HG03520 (cell line): ENCODE data around the gene XPO6.

Experiments used
- ATAC-seq: cut with Tn5 transposase; IDR thresholded peaks from one replicate; pipeline ENCODE4 v1.9.1; 2021; ENCODE audit warnings: mild to moderate bottlenecking, moderate library complexity; ENCODE audit not compliant: unreplicated experiment

The XPO6 gene

GRCh38 chr16:28093385-28093725 is 118.4 kb downstream of the XPO6 start:
- no peak for ATAC-seq

GRCh38 chr16:28092721-28093384 is 118.9 kb downstream of the XPO6 start:
- ATAC-seq: no peak

- ATAC-seq: no peak
Observed at GRCh38 chr16:28091656-28092055, 120.1 kb downstream of the XPO6 start.

- ATAC-seq: no peak
Observed at GRCh38 chr16:28090646-28091377, 121.0 kb downstream of the XPO6 start.

GRCh38 chr16:28089992-28090365 is 121.8 kb downstream of the XPO6 start:
- ATAC-seq: no peak

- ATAC-seq: no peak
Observed at GRCh38 chr16:28089205-28089991, 122.4 kb downstream of the XPO6 start.

- ATAC-seq: no peak
Observed at GRCh38 chr16:28087675-28088300, 124.0 kb downstream of the XPO6 start.

GRCh38 chr16:28087140-28087660 is 124.6 kb downstream of the XPO6 start:
- no peak for ATAC-seq

GRCh38 chr16:28086186-28087139 is 125.3 kb downstream of the XPO6 start:
- ATAC-seq: no peak

- no peak for ATAC-seq
Observed at GRCh38 chr16:28085389-28086171, 126.2 kb downstream of the XPO6 start.

GRCh38 chr16:28084209-28084608 is 127.6 kb downstream of the XPO6 start:
- ATAC-seq: no peak

GRCh38 chr16:28082624-28083023 is 129.1 kb downstream of the XPO6 start:
- ATAC-seq: no peak

GRCh38 chr16:28081391-28081968 is 130.3 kb downstream of the XPO6 start:
- no peak for ATAC-seq

- ATAC-seq: no peak
Observed at GRCh38 chr16:28078261-28078660, 133.5 kb downstream of the XPO6 start.

GRCh38 chr16:28073836-28074235 is 137.9 kb downstream of the XPO6 start:
- ATAC-seq: no peak

GRCh38 chr16:28072087-28072486 is 139.7 kb downstream of the XPO6 start:
- no peak for ATAC-seq

GRCh38 chr16:28069971-28070794 is 141.6 kb downstream of the XPO6 start:
- no peak for ATAC-seq

- ATAC-seq: no peak
Observed at GRCh38 chr16:28068976-28069375, 142.8 kb downstream of the XPO6 start.
